HG03520 (cell line): Measurements from ENCODE around the gene STARD9.
"Not testable (repeated sequence)": the region's sequence is repeated elsewhere in the genome, so short reads cannot be mapped to it uniquely, and the experiment has no call there.

Source experiments
- ATAC-seq: cut with Tn5 transposase; IDR thresholded peaks from one replicate; pipeline ENCODE4 v1.9.1; 2021; ENCODE audit warnings: mild to moderate bottlenecking, moderate library complexity; ENCODE audit not compliant: unreplicated experiment

STARD9 gene

GRCh38 chr15:42623951-42624350, 48.5 kb downstream of the STARD9 start:
- no peak for ATAC-seq

- no peak for ATAC-seq
Measured at GRCh38 chr15:42627485-42627884, 52.1 kb downstream of the STARD9 start.

- no peak for ATAC-seq
Measured at GRCh38 chr15:42628761-42629160, 53.4 kb downstream of the STARD9 start.

- ATAC-seq: no peak
Measured at GRCh38 chr15:42632105-42632675, 56.8 kb downstream of the STARD9 start.

GRCh38 chr15:42640109-42640508, 64.7 kb downstream of the STARD9 start:
- ATAC-seq: no peak

- ATAC-seq: no peak
Measured at GRCh38 chr15:42650208-42651066, 75.0 kb downstream of the STARD9 start.

- ATAC-seq: no peak
Measured at GRCh38 chr15:42665827-42666226, 90.4 kb downstream of the STARD9 start.

GRCh38 chr15:42667855-42668254, 92.4 kb downstream of the STARD9 start:
- no peak for ATAC-seq

- no peak for ATAC-seq
Measured at GRCh38 chr15:42670451-42670850, 95.0 kb downstream of the STARD9 start.

- no peak for ATAC-seq
Measured at GRCh38 chr15:42672444-42672843, 97.0 kb downstream of the STARD9 start.

GRCh38 chr15:42674472-42674871, 99.1 kb downstream of the STARD9 start:
- no peak for ATAC-seq

GRCh38 chr15:42675021-42675420, 99.6 kb downstream of the STARD9 start:
- ATAC-seq: no peak

- ATAC-seq: no peak
Measured at GRCh38 chr15:42679285-42680141, 104.1 kb downstream of the STARD9 start.

- ATAC-seq: not testable (repeated sequence)
Measured at GRCh38 chr15:42680142-42680482, 104.7 kb downstream of the STARD9 start.

GRCh38 chr15:42681119-42681518, 105.7 kb downstream of the STARD9 start:
- ATAC-seq: no peak

- no peak for ATAC-seq
Measured at GRCh38 chr15:42686281-42686680, 110.9 kb downstream of the STARD9 start.

- no peak for ATAC-seq
Measured at GRCh38 chr15:42687740-42688139, 112.3 kb downstream of the STARD9 start.

GRCh38 chr15:42688301-42688700, 112.9 kb downstream of the STARD9 start:
- no peak for ATAC-seq

- no peak for ATAC-seq
Measured at GRCh38 chr15:42691308-42691707, 115.9 kb downstream of the STARD9 start.

- ATAC-seq: no peak
Measured at GRCh38 chr15:42691770-42692169, 116.4 kb downstream of the STARD9 start.

- ATAC-seq: no peak
Measured at GRCh38 chr15:42692536-42692935, 117.1 kb downstream of the STARD9 start.

GRCh38 chr15:42692997-42693396, 117.6 kb downstream of the STARD9 start:
- ATAC-seq: no peak
